Testis (tissue), 3 donors: ENCODE results near the gene SLC35D2. TPM values are rescaled to one million over a fixed set of nuclear protein-coding genes. Genes with fewer than 3 reads are reported as not detected.
"Not testable (repeated sequence)": the region's sequence is repeated elsewhere in the genome, so short reads cannot be mapped to it uniquely, and the experiment has no call there.

ENCODE experiments used
- DNase-seq: peaks from one replicate; pipeline ENCODE4 v3.0.0-alpha.2; 2019
- H3K27ac ChIP-seq, 2 donors: fragments of 200-600 bp; sonication (generic); one replicate each; pipeline ENCODE4 v1.5.1; 2019
- H3K27me3 ChIP-seq: fragments of 200-600 bp; sonication (generic); one replicate; pipeline ENCODE4 v1.5.1; 2019
- H3K36me3 ChIP-seq: fragments of 200-600 bp; sonication (generic); one replicate; pipeline ENCODE4 v1.5.1; 2017; ENCODE audit warnings: low read depth; ENCODE audit errors: missing control alignments
- H3K4me1 ChIP-seq: fragments of 200-600 bp; sonication (generic); one replicate; pipeline ENCODE4 v1.5.1; 2019
- H3K4me3 ChIP-seq, 2 donors: fragments of 200-600 bp; sonication (generic); one replicate each; pipeline ENCODE4 v1.5.1; 2017 to 2019
- H3K9me3 ChIP-seq: fragments of 200-600 bp; sonication (generic); one replicate; pipeline ENCODE4 v1.5.1; 2017
- CTCF ChIP-seq, 3 experiments: fragments of 450-650 bp in 2 of 3; fragments of 200-600 bp in 1 of 3; sonication (generic) in 1 of 3; IDR thresholded peaks; one replicate each; pipeline ENCODE4 v1.5.1; 2016 to 2019; ENCODE audit warnings: antibody characterized with exemption in 3 of 3, mild to moderate bottlenecking in 2 of 3, moderate library complexity in 1 of 3
- POLR2A ChIP-seq: fragments of 450-650 bp; IDR thresholded peaks from one replicate; pipeline ENCODE4 v1.6.1; 2017; ENCODE audit warnings: antibody characterized with exemption, mild to moderate bottlenecking, moderate library complexity
- WGBS, 2 donors: methylation state at CpG; one replicate each; pipeline ENCODE4 v1.1.5; 2018; 5-methylcytosine and 5-hydroxymethylcytosine counted together
- intact Hi-C: fragments of 100-400 bp; cut with DNase I; formaldehyde crosslinking; loops from one replicate; pipeline ENCODE4 v1.15.1; 2023; ENCODE audit warnings: low total_unique reads
- polyA plus RNA-seq: library from polyadenylated mRNA; stranded (reverse); fragments of 350-450 nt; fragmentation: Illumina TruSeq; extraction: RNeasy Lipid Tissue Mini Kit (QIAGEN cat#74804); gene quantifications from one replicate; pipeline ENCODE4 v1.2.3, GENCODE V29; 2014; ENCODE audit warnings: low read depth, low replicate concordance; ENCODE audit not compliant: insufficient read depth
- total RNA-seq, 2 donors: library from RNA; depleted of rRNA; stranded (reverse); fragments of >200 nt; gene quantifications; one replicate each; pipeline ENCODE4 v1.2.3, GENCODE V29; 2016

Gene SLC35D2
- total and polyA plus RNA-seq, 3 donors from 2014 or later: 18.4 to 34.2 (median 26.5) TPM

- Histone ChIP-seq H3K36me3 (no peaks in the 10 kb centered on the region), H3K4me1 (no peaks in the 10 kb centered on the region), H3K27ac (no peak overlapping the region), H3K4me3 (no peak overlapping the region), H3K9me3 (no peaks in the 10 kb centered on the region), H3K27me3 (no peaks in the 10 kb centered on the region)
- TF ChIP-seq POLR2A (no peak), CTCF (IDR thresholded peaks at IDR 0.05) (no peak)
- intact Hi-C loops: no loop called here
- WGBS, 2 donors: 88 to 89% methylated on average over 3 of the region's 3 CpGs
- DNase-seq: no peak
Observed at GRCh38 chr9:96378187-96378586, 5.3 kb downstream of the SLC35D2 start.

- DNase-seq: no peak
- H3K9me3 ChIP-seq: no peaks in the 10 kb centered on the region
- no peaks in the 10 kb centered on the region for H3K4me1 ChIP-seq
- H3K27ac ChIP-seq: no peak overlapping the region
- H3K4me3 ChIP-seq: no peak overlapping the region
- TF ChIP-seq POLR2A (no peak), CTCF (IDR thresholded peaks at IDR 0.05) (no peak)
- 72 to 83% methylated on average over 13 of the region's 13 CpGs for WGBS, 2 donors
- no peaks in the 10 kb centered on the region for H3K36me3 ChIP-seq
- intact Hi-C loops: no loop called here
- H3K27me3 ChIP-seq: no peaks in the 10 kb centered on the region
Observed at GRCh38 chr9:96376891-96377874, 6.3 kb downstream of the SLC35D2 start.

- H3K9me3 ChIP-seq, H3K4me1 ChIP-seq, intact Hi-C loops, DNase-seq, H3K27me3 ChIP-seq, H3K36me3 ChIP-seq, H3K4me3 ChIP-seq, H3K27ac ChIP-seq: not testable (repeated sequence)
- 92 to 98% methylated on average over 6 of the region's 6 CpGs for WGBS, 2 donors
Observed at GRCh38 chr9:96375507-96375906, 8.0 kb downstream of the SLC35D2 start.

- no peaks in the 10 kb centered on the region for H3K36me3 ChIP-seq
- no peak for TF ChIP-seq POLR2A
- TF ChIP-seq CTCF (IDR thresholded peaks at IDR 0.05): no peak
- intact Hi-C loops: no loop called here
- DNase-seq: no peak
- H3K27me3 ChIP-seq: no peaks in the 10 kb centered on the region
- WGBS, 2 donors: 96 to 100% methylated on average over 1 of the region's 1 CpG
- no peak overlapping the region for H3K27ac ChIP-seq
- H3K9me3 ChIP-seq: no peaks in the 10 kb centered on the region
- no peak overlapping the region for H3K4me3 ChIP-seq
- no peaks in the 10 kb centered on the region for H3K4me1 ChIP-seq
Observed at GRCh38 chr9:96367943-96368342, 15.6 kb downstream of the SLC35D2 start.

- whole genome bisulfite sequencing, 2 donors: 89 to 94% methylated on average over 9 of the region's 9 CpGs
- no peak for TF ChIP-seq CTCF (IDR thresholded peaks at IDR 0.05)
- no peak for TF ChIP-seq POLR2A
- no peak for DNase-seq
- Histone ChIP-seq H3K27me3 (no peaks in the 10 kb centered on the region), H3K4me3 (no peak overlapping the region), H3K9me3 (no peaks in the 10 kb centered on the region), H3K36me3 (no peaks in the 10 kb centered on the region), H3K4me1 (no peaks in the 10 kb centered on the region), H3K27ac (no peak overlapping the region)
- intact Hi-C loops: no loop called here
Observed at GRCh38 chr9:96363175-96363967, 20.1 kb downstream of the SLC35D2 start.

GRCh38 chr9:96362119-96362518 lies 21.4 kb downstream of the SLC35D2 start:
- DNase-seq, H3K4me3 ChIP-seq, H3K27me3 ChIP-seq, H3K36me3 ChIP-seq, intact Hi-C loops, H3K4me1 ChIP-seq, H3K27ac ChIP-seq, H3K9me3 ChIP-seq: not testable (repeated sequence)
- WGBS, 2 donors: 89 to 97% methylated on average over 6 of the region's 6 CpGs
